ENCODE measurements around the gene PCNX1. TPM values are rescaled to one million over a fixed set of nuclear protein-coding genes. Genes with fewer than 3 reads are reported as not detected.

Gene PCNX1
- total and polyA plus RNA-seq, 12 donors: 4.5 to 66.6 (median 47.7) TPM

DNA sequence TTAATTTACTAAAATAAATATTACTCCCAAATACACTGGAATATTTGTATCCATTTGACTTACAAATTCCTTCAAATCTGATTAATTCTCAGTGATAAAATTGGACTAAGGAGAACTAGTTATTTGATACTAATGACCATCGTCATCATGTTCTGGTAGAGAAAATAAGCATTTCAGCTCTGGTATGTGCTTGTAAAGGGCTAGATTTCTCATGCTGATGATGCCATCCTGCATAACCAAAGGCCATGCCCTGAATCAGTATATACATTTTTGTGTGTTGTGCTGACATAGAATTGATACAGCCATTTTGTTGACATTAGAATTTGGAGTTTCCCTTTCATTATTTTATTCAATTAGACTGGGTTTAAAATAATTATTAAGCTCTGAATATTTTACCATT, 148.9 kb downstream of the PCNX1 start:
- peaks cover 0 to 100% (median 31%) of the 10 kb centered on the region in 9 donors for H3K36me3 ChIP-seq
- no peak overlapping the region for H3K27ac ChIP-seq
- TF ChIP-seq, protein P1, sequence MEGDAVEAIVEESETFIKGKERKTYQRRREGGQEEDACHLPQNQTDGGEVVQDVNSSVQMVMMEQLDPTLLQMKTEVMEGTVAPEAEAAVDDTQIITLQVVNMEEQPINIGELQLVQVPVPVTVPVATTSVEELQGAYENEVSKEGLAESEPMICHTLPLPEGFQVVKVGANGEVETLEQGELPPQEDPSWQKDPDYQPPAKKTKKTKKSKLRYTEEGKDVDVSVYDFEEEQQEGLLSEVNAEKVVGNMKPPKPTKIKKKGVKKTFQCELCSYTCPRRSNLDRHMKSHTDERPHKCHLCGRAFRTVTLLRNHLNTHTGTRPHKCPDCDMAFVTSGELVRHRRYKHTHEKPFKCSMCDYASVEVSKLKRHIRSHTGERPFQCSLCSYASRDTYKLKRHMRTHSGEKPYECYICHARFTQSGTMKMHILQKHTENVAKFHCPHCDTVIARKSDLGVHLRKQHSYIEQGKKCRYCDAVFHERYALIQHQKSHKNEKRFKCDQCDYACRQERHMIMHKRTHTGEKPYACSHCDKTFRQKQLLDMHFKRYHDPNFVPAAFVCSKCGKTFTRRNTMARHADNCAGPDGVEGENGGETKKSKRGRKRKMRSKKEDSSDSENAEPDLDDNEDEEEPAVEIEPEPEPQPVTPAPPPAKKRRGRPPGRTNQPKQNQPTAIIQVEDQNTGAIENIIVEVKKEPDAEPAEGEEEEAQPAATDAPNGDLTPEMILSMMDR (IDR thresholded peaks at IDR 0.05): no peak
- no peaks in the 10 kb centered on the region for H3K4me1 ChIP-seq
- no peaks in the 10 kb centered on the region for H3K27me3 ChIP-seq
- no peak overlapping the region for H3K4me3 ChIP-seq
- no peak for ATAC-seq
- intact Hi-C loops (cut with DNase I): loop anchor here in 1 of 10 donors (5.0 kb wide), 1 partner anchor 611 kb away; no protein-coding TSS in a partner anchor
- DNase-seq: no peak
- WGBS, 2 donors: 93 to 97% methylated on average over 1 of the region's 1 CpG
- no peaks in the 10 kb centered on the region for H3K9me3 ChIP-seq

DNA sequence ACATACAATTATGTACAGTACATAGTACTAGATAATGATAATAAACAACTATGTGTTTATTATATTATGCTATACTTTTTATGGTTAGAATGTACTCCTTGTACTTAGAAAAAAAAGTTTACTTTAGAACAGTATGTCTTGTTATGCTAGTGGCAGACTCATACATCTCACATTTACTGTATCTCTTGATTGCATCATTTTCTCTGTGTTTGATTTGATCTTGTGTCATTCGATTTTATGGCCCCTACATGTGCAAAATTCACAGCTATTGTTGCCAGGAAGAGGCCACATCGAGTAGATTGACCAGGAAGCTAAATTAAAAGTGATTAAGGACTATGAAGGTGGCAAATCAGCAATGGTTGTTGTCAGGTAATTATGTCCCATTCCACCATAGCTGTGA, 153.0 kb downstream of the PCNX1 start:
- Histone ChIP-seq H3K9me3 (peaks cover 0 to 10% (median 0%) of the 10 kb centered on the region in 11 donors), H3K4me3 (no peak overlapping the region), H3K27ac (no peak overlapping the region), H3K27me3 (no peaks in the 10 kb centered on the region), H3K36me3 (peaks cover 0 to 98% (median 29%) of the 10 kb centered on the region in 9 donors), H3K4me1 (no peaks in the 10 kb centered on the region)
- TF ChIP-seq, protein P1 (IDR thresholded peaks at IDR 0.05): no peak
- intact Hi-C loops (cut with DNase I): no loop called here
- ATAC-seq: no peak
- DNase-seq: no peak
- WGBS, 2 donors: 83% methylated on average over 2 of the region's 2 CpGs

- Histone ChIP-seq H3K4me1 (no peaks in the 10 kb centered on the region), H3K27ac (no peak overlapping the region), H3K36me3 (peaks cover 0 to 98% (median 29%) of the 10 kb centered on the region in 9 donors), H3K4me3 (no peak overlapping the region), H3K27me3 (no peaks in the 10 kb centered on the region), H3K9me3 (peaks cover 0 to 16% (median 0%) of the 10 kb centered on the region in 11 donors)
- no peak for ATAC-seq
- no peak for DNase-seq
- WGBS, 2 donors: 60 to 73% methylated on average over 2 of the region's 2 CpGs
- intact Hi-C loops (cut with DNase I): no loop called here
- TF ChIP-seq, protein P1 (IDR thresholded peaks at IDR 0.05): no peak
Measured at GRCh38 chr14:71060825-71061455, 153.7 kb downstream of the PCNX1 start.

GRCh38 chr14:71061458-71061857, 154.2 kb downstream of the PCNX1 start:
- Histone ChIP-seq H3K4me3 (no peak overlapping the region), H3K27ac (no peak overlapping the region), H3K27me3 (no peaks in the 10 kb centered on the region), H3K36me3 (peaks cover 0 to 98% (median 29%) of the 10 kb centered on the region in 9 donors), H3K4me1 (no peaks in the 10 kb centered on the region), H3K9me3 (peaks cover 0 to 18% (median 0%) of the 10 kb centered on the region in 11 donors)
- DNase-seq (no peak), ATAC-seq (no peak)
- TF ChIP-seq, protein P1 (IDR thresholded peaks at IDR 0.05): no peak
- intact Hi-C loops (cut with DNase I): no loop called here
- 96 to 98% methylated on average over 1 of the region's 1 CpG for WGBS, 2 donors
